Thymus (tissue), 2 donors: ENCODE measurements around the gene FZD4. TPM values are rescaled to one million over a fixed set of nuclear protein-coding genes. Genes with fewer than 3 reads are reported as not detected.

Experiments
- polyA plus RNA-seq: library from polyadenylated mRNA; stranded (reverse); fragments of 200-250 nt; gene quantifications from one replicate; pipeline ENCODE4 v1.2.3, GENCODE V29; 2013
- total RNA-seq: library from RNA; stranded (reverse); fragments of 120-200 nt; gene quantifications from one replicate; pipeline ENCODE4 v1.2.4, GENCODE V29; 2013
- donor health status: healthy.

Gene FZD4
- total and polyA plus RNA-seq, 2 donors: 3.4 to 5.9 TPM

Other genes with a start within 250 kb of the FZD4 start
- gene PRSS23, start 154.9 kb downstream of the FZD4 start, total RNA-seq: 8.9 TPM
- 22.4 TPM for gene PRSS23, start 154.9 kb downstream of the FZD4 start, polyA plus RNA-seq
- gene TMEM135, start 82.5 kb upstream of the FZD4 start, total RNA-seq: 10.8 TPM
- 11.1 TPM for gene TMEM135, start 82.5 kb upstream of the FZD4 start, polyA plus RNA-seq